Tibial artery (tissue), 4 donors: Measurements from ENCODE around the gene NFIB.

Experiments
- DNase-seq, 2 donors: peaks; one replicate each; pipeline ENCODE4 v3.0.0-alpha.2; 2019
- H3K27ac ChIP-seq, 2 donors: fragments of 200-600 bp; sonication (generic) in 1 of 2; 1 replicate in 1 of 2; 2 replicates in 1 of 2; pipeline ENCODE4 v1.5.1; 2018 to 2019; ENCODE audit warnings: mild to moderate bottlenecking in 1 of 2
- H3K27me3 ChIP-seq, 2 donors: fragments of 200-600 bp; sonication (generic) in 1 of 2; one replicate each; pipeline versions ENCODE4 v1.5.1 to v1.6.0; 2016 to 2019
- H3K36me3 ChIP-seq, 3 donors: fragments of 200-600 bp; sonication (generic) in 2 of 3; one replicate each; pipeline ENCODE4 v1.5.1; 2016 to 2019; ENCODE audit warnings: mild to moderate bottlenecking in 2 of 3
- H3K4me1 ChIP-seq, 4 donors: fragments of 200-600 bp; sonication (generic) in 2 of 4; 1 replicate in 3 of 4; 2 replicates in 1 of 4; pipeline ENCODE4 v1.5.1; 2016 to 2019
- H3K4me3 ChIP-seq, 2 donors: fragments of 200-600 bp; sonication (generic) in 1 of 2; 1 replicate in 1 of 2; 2 replicates in 1 of 2; pipeline ENCODE4 v1.5.1; 2018 to 2019; ENCODE audit warnings: mild to moderate bottlenecking in 2 of 2
- H3K9me3 ChIP-seq, 3 donors: fragments of 200-600 bp; sonication (generic) in 1 of 3; one replicate each; pipeline ENCODE4 v1.5.1; 2016 to 2019
- intact Hi-C: fragments of 100-400 bp; cut with DNase I; formaldehyde crosslinking; loops from one replicate; pipeline ENCODE4 v1.15.0; 2023; ENCODE audit warnings: low total_unique reads
- TF ChIP-seq, protein P1 (sequence below), 2 experiments: fragments of 200-600 bp in 1 of 2; fragments of 450-650 bp in 1 of 2; IDR thresholded peaks; one replicate each; pipeline ENCODE4 v1.5.1; 2017 to 2019; ENCODE audit warnings: antibody characterized with exemption in 2 of 2, mild to moderate bottlenecking in 1 of 2, moderate library complexity in 1 of 2

Gene NFIB

DNA sequence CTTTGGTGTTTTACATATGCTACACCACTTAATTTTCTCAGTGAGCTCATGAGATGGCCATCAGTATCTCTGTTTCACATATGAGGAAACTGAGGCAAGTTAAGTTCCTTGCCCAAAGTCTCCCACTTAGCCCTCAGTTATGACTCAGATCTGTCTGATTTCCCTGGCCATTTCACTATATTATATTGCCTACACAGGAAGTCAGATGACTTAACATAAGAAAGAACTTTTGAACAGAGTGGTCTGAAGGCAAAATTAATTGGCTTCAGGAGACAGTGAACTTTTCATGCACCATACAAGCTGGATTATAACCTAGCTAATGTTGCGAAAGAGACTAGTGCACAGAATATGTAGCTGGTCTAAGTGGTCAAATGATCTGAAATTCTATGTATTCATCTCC, 221.6 kb downstream of the NFIB start:
- Histone ChIP-seq H3K4me3 (no peak overlapping the region), H3K9me3 (no peaks in the 10 kb centered on the region), H3K27me3 (no peaks in the 10 kb centered on the region), H3K27ac (peak overlapping the region in 1 of 2 donors; percentile 11), H3K36me3 (peaks cover 0 to 7% (median 7%) of the 10 kb centered on the region in 3 donors), H3K4me1 (peaks cover 0 to 46% (median 17%) of the 10 kb centered on the region in 4 donors)
- intact Hi-C loops: loop anchor here (10.0 kb wide), 2 partner anchors 222 to 648 kb away; partner anchors contain the start of gene NFIB
- TF ChIP-seq, protein P1, sequence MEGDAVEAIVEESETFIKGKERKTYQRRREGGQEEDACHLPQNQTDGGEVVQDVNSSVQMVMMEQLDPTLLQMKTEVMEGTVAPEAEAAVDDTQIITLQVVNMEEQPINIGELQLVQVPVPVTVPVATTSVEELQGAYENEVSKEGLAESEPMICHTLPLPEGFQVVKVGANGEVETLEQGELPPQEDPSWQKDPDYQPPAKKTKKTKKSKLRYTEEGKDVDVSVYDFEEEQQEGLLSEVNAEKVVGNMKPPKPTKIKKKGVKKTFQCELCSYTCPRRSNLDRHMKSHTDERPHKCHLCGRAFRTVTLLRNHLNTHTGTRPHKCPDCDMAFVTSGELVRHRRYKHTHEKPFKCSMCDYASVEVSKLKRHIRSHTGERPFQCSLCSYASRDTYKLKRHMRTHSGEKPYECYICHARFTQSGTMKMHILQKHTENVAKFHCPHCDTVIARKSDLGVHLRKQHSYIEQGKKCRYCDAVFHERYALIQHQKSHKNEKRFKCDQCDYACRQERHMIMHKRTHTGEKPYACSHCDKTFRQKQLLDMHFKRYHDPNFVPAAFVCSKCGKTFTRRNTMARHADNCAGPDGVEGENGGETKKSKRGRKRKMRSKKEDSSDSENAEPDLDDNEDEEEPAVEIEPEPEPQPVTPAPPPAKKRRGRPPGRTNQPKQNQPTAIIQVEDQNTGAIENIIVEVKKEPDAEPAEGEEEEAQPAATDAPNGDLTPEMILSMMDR (IDR thresholded peaks at IDR 0.05): no peak
- no peak for DNase-seq

DNA sequence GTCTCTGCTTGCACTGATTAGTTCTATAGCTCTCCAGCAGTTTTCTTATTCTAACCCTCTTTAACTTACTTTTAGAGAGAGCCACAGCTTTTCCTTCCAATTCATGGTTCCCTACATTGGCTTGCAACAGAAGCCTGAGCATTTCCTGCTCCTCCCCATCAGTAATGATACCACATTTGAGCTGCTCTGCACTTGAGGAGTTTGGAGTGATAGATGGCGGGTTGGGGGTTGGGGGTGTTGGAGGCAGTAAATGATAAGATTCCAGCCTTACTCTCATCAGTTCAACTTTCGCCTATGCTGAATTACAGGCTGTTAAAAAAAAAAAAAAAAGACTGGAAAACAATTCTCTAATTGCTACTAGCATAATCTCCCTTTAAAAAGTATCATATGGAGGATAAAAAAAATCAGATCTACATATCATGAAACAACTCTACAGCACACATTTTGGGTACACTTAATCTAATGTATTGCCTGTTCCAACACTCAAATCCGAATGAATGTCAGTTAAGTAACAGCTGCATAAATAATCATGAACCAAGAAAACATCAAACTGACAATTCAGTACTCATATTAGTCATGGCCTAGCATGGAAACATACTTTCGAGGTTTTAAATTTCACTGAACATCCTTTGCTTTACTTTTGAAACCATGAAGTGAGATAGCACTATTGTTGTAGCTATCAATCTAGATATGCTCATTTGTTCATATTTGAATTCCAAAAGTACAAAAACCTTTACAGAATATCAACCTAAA, 224.7 kb downstream of the NFIB start:
- Histone ChIP-seq H3K27ac (no peak overlapping the region), H3K36me3 (peaks cover 6 to 11% (median 7%) of the 10 kb centered on the region in 3 donors), H3K9me3 (no peaks in the 10 kb centered on the region), H3K4me3 (no peak overlapping the region), H3K27me3 (no peaks in the 10 kb centered on the region), H3K4me1 (peaks cover 0 to 31% (median 5%) of the 10 kb centered on the region in 4 donors)
- DNase-seq: no peak
- TF ChIP-seq, protein P1 (IDR thresholded peaks at IDR 0.05): no peak
- intact Hi-C loops: loop anchor here (10.0 kb wide), 1 partner anchor 54 kb away; no protein-coding TSS in a partner anchor

DNA sequence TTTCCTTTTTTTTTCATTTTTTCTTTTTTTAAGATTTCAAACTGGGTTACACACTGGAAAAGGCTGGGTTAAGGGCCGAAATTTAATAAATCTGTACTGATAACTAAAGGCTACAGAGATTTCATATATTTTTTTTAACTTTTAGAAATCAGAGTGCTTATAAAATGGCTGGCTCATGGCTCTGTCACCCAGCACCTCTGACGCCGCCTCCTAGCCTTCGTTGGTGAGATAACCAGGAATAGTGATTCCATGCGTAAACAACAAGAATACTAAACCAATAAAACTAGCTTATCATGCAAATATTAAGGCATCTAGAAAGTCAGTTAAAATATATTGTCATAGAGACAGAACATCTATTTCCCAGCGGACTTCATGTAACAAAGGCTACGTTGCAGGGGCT, 226.4 kb downstream of the NFIB start:
- TF ChIP-seq, protein P1 (IDR thresholded peaks at IDR 0.05): no peak
- no peaks in the 10 kb centered on the region for H3K9me3 ChIP-seq
- intact Hi-C loops: loop anchor here (10.0 kb wide), 1 partner anchor 53 kb away; no protein-coding TSS in a partner anchor
- peaks cover 0 to 31% (median 5%) of the 10 kb centered on the region in 4 donors for H3K4me1 ChIP-seq
- no peaks in the 10 kb centered on the region for H3K27me3 ChIP-seq
- H3K27ac ChIP-seq: no peak overlapping the region
- DNase-seq: no peak
- peaks cover 6 to 11% (median 7%) of the 10 kb centered on the region in 3 donors for H3K36me3 ChIP-seq
- H3K4me3 ChIP-seq: no peak overlapping the region

DNA sequence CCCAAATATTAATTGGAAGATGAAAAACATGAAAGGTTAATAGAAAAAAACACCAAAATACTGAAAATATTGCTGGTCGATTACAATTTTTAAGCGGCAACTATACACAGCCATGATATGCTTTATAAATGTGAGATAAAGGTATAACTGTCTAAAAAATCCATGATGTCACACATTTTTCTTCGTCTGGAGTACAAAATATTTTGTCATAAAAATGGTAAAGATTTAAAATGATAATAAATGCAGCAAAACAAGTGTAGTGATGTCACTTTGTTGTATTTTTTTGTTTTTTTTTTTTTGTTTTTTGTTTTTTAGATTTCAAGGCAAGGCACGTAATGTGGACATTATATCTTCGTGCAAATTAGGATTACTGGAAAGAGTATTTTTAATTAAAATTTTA, 227.4 kb downstream of the NFIB start:
- no peaks in the 10 kb centered on the region for H3K9me3 ChIP-seq
- TF ChIP-seq, protein P1 (IDR thresholded peaks at IDR 0.05): no peak
- no peaks in the 10 kb centered on the region for H3K27me3 ChIP-seq
- H3K27ac ChIP-seq: no peak overlapping the region
- intact Hi-C loops: loop anchor here (10.0 kb wide), 1 partner anchor 52 kb away; no protein-coding TSS in a partner anchor
- H3K4me1 ChIP-seq: peaks cover 0 to 31% (median 5%) of the 10 kb centered on the region in 4 donors
- peaks cover 6 to 11% (median 7%) of the 10 kb centered on the region in 3 donors for H3K36me3 ChIP-seq
- no peak for DNase-seq
- no peak overlapping the region for H3K4me3 ChIP-seq

DNA sequence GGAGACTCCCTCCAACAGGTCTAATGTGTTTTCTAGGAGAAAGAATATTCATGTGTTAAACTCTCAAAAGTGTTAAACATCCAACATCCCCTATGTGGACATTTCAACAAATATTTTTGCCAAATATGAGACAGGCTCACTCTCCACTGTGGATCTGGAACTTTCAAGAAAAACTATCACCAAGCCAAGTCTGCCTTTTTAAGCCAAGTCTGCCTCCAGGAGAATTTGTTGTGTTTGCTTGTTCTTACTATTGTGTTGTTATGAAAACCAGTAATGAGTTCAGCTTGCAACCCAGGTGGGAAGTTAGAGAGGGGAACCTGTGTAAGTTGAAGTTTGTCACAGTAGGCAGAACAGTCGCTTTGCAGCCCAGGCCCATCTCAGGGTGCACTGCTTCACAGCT, 228.1 kb downstream of the NFIB start:
- Histone ChIP-seq H3K4me3 (no peak overlapping the region), H3K27me3 (no peaks in the 10 kb centered on the region), H3K36me3 (peaks cover 6 to 11% (median 7%) of the 10 kb centered on the region in 3 donors), H3K27ac (no peak overlapping the region), H3K9me3 (no peaks in the 10 kb centered on the region), H3K4me1 (peaks cover 0 to 30% (median 5%) of the 10 kb centered on the region in 4 donors)
- intact Hi-C loops: loop anchor here (10.0 kb wide), 1 partner anchor 51 kb away; no protein-coding TSS in a partner anchor
- TF ChIP-seq, protein P1 (IDR thresholded peaks at IDR 0.05): no peak
- DNase-seq: no peak
